Effector memory CD8-positive, alpha-beta T cell (primary cell): ENCODE results near the gene PFN1.
A peak's percentile ranks its signal among the peaks of the same experiment; 100 is the strongest.
"Not testable (repeated sequence)": the region's sequence is repeated elsewhere in the genome, so short reads cannot be mapped to it uniquely, and the experiment has no call there.

ENCODE experiments used
- ATAC-seq: fragments of 150-1000 bp; cut with Tn5 transposase; replicated peaks from 2 replicates; pipeline ENCODE4 v1.10.0; 2021; ENCODE audit warnings: mild to moderate bottlenecking, moderate library complexity
- DNase-seq, 3 experiments: peaks; one replicate each; pipeline ENCODE4 v3.0.0; 2021
- H3K27ac Mint-ChIP-seq, 2 donors: one replicate each; pipeline ENCODE4 v1.8.0; 2022; ENCODE audit warnings: mild to moderate bottlenecking in 2 of 2, mixed read lengths in 2 of 2, moderate library complexity in 2 of 2
- H3K27me3 Mint-ChIP-seq, 2 donors: one replicate each; pipeline ENCODE4 v1.8.0; 2022; ENCODE audit warnings: mixed read lengths in 2 of 2
- H3K36me3 Mint-ChIP-seq: one replicate; pipeline ENCODE4 v1.8.0; 2022; ENCODE audit warnings: mild to moderate bottlenecking, moderate library complexity, mixed read lengths; ENCODE audit not compliant: insufficient read depth
- H3K4me1 Mint-ChIP-seq, 2 donors: one replicate each; pipeline ENCODE4 v1.8.0; 2022; ENCODE audit warnings: low read depth in 2 of 2, mixed read lengths in 2 of 2
- H3K4me3 Mint-ChIP-seq, 2 donors: one replicate each; pipeline ENCODE4 v1.8.0; 2022; ENCODE audit warnings: mild to moderate bottlenecking in 2 of 2, mixed read lengths in 2 of 2, moderate library complexity in 2 of 2
- H3K9me3 Mint-ChIP-seq, 2 donors: one replicate each; pipeline ENCODE4 v1.8.0; 2022; ENCODE audit warnings: mixed read lengths in 2 of 2

Gene PFN1

GRCh38 chr17:4914551-4914950 is 33.8 kb downstream of the PFN1 start:
- not testable (repeated sequence) for H3K36me3 Mint-ChIP-seq, H3K27ac Mint-ChIP-seq, H3K9me3 Mint-ChIP-seq, H3K4me3 Mint-ChIP-seq, DNase-seq, ATAC-seq, H3K4me1 Mint-ChIP-seq, H3K27me3 Mint-ChIP-seq

DNA sequence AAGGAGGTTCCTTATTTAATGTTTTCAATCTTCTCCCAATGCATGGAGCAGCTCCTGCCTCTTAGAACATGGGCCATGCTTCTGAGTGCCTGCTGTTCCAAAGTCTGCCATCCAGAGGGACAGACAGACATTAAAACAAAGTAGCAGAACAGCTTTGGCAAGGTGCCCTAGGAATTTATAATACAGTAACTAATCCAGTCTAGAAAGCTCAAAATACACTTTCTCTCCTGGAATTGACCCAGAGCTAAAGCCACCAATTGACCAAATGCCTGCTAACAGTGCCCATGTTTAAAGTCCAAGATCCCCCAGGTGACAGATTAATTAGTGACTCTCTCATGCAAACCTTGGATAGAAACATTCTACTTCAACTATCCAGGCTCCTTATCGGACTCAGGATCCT is 34.3 kb downstream of the PFN1 start:
- Mint-ChIP-seq H3K27ac (no peak overlapping the region), H3K9me3 (no peaks in the 10 kb centered on the region), H3K27me3 (peaks cover 0 to 5% of the 10 kb centered on the region in 2 donors), H3K36me3 (peaks cover 8% of the 10 kb centered on the region), H3K4me1 (no peaks in the 10 kb centered on the region), H3K4me3 (no peak overlapping the region)
- no peak for ATAC-seq
- no peak for DNase-seq

DNA sequence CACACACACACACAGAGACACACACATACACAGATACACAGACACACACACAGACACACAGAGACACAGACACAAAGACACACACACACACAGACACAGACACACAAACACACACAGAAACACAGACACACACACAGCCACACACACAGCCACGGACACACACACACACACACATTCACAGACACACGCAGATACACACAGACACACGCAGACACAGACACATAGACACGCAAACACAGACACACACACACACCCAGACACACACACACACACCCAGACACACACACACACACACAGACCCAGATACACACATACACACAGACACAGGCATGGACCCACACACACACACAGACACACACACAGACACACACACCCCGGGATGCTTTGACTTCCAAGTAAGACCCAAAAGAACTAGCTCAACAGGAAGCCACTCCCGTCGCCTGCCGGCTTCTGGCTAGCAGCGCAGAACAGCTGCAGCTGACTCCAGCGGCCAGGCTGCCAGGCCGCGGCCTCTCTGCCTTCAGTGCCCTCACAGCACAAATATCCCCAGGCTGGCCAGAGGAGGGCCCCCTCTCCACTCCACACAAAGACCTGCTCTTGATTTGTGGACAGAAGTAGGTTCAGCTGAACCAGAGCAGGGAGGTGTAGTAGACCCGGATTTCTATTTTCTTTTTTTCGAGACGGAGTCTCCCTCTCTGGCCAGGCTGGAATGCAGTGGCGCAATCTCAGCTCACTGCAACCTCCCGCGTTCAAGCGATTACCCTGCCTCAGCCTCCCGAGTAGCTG is 39.4 kb downstream of the PFN1 start:
- Mint-ChIP-seq H3K27ac (no peak overlapping the region), H3K4me3 (no peak overlapping the region), H3K9me3 (no peaks in the 10 kb centered on the region), H3K36me3 (peaks cover 8% of the 10 kb centered on the region), H3K27me3 (peaks cover 0 to 10% of the 10 kb centered on the region in 2 donors), H3K4me1 (no peaks in the 10 kb centered on the region)
- ATAC-seq = peak; percentile 98
- DNase-seq = peak; percentile 62 to 64 (median 64)

DNA sequence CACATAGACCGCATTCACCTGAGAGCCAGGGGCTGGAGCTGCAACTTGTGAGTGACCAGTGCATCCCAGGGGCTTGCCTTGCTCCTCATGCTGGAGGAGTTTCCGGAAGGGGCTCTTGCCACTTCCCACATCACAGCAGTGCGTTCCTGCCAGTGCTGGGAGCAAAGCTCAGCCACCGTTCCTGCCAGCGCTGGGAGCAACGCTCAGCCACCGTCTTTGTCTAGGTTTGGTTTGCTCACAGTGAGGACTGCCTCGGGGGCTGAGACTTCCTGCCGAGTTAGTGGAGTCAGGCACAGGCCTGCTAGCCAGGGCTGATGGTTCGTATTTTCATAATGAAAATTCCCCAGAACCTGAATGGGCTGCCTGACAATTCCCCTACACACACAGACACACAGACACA is 40.0 kb downstream of the PFN1 start:
- Mint-ChIP-seq H3K4me3 (no peak overlapping the region), H3K36me3 (peaks cover 14% of the 10 kb centered on the region), H3K27ac (no peak overlapping the region), H3K9me3 (no peaks in the 10 kb centered on the region), H3K27me3 (peaks cover 0 to 10% of the 10 kb centered on the region in 2 donors), H3K4me1 (peaks cover 5% of the 10 kb centered on the region in 2 donors)
- DNase-seq = no peak
- ATAC-seq = no peak

DNA sequence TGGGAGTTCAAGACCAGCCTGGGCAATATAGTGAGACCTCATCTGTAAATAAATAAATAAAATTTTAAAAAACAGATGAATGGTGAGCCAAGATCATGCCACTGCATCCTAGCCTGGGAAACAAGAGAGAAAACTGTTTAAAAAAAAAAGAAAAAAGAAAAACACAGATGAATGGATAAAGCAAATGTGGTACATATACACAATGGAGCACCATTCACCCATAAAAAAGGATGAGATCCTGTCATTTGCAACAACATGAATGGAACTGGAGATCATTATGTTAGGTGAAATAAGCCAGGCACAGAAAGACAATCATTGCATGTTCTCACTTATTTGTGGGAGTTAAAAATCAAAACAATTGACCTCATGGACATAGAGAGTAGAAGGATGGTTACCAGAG is 41.7 kb downstream of the PFN1 start:
- not testable (repeated sequence) for H3K27me3 Mint-ChIP-seq, H3K27ac Mint-ChIP-seq, H3K4me3 Mint-ChIP-seq, ATAC-seq, H3K9me3 Mint-ChIP-seq, DNase-seq
- H3K4me1 Mint-ChIP-seq = peaks cover 17 to 18% of the 10 kb centered on the region in 2 donors
- peaks cover 31% of the 10 kb centered on the region for H3K36me3 Mint-ChIP-seq

DNA sequence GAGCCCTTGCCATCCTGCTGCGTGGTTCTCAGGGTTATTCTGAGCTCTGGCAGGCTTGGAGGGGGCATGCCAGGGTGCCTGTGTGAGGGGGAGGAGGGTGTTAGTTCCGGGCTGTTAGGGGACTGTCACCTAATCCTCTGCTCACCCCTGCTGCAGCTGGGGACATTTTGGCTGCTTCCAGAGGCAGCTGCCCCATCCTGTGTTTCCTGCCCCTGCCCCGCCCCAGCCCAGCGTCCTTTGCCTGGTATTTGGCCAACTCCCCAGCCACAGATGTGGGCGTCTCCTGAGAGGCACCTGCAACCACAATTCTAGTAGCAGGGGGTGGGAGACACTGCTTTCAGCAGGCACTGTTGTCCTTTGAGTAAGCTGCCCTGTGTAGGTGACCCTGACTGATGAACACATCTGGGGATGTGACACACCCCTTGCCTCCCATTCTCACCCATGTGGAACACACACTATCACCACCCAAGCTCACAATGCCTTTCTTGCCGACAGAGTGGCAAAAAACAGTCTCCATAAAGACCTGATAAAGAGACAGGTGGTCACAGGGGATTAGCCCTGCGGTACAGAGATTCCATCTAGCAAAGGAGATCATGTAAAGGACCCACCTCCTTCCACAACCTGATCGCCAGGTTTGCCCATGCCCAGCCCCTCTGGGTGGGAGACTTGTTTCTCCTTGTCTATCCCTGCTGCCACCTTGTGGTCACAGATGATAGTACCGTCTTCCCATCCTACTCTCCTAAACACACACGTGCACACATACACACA is 45.1 kb downstream of the PFN1 start, which contains the start of gene CHRNE:
Gene CHRNE, minus strand, starts transcription at position 48 of the 768 bp plus-strand sequence. Its CDS starts 35 bp downstream, at position 13.
- H3K4me3 Mint-ChIP-seq = peak within 1 kb of the TSS; percentile 80 to 84
- H3K27ac Mint-ChIP-seq = peak within 1 kb of the TSS; percentile 87 to 91

DNA sequence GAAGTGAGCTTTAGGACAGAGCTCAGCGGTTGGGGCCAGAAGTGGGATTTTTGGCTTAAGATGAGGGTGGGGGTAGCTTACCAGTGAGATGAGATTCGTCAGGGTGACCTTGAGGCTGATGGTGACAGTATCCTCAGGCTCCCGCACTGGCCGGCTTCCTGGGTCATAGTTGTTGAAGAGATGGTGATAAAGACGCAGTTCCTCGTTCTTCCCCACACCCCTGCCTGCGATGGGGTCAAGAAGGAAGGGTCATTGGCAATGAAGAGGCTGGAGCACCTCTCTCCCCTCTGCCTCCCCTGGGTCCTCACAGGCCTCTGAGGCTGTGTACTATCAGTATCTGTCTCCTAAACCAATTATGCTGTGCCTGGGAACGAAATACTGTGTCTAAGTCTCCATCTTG is 45.8 kb downstream of the PFN1 start:
- no peaks in the 10 kb centered on the region for H3K9me3 Mint-ChIP-seq
- no peak for ATAC-seq
- H3K36me3 Mint-ChIP-seq = peaks cover 49% of the 10 kb centered on the region
- peaks cover 0 to 4% of the 10 kb centered on the region in 2 donors for H3K27me3 Mint-ChIP-seq
- no peak for DNase-seq
- H3K4me1 Mint-ChIP-seq = peaks cover 37% of the 10 kb centered on the region in 2 donors
- H3K4me3 Mint-ChIP-seq = peak overlapping the region; percentile 80 to 84
- peak overlapping the region; percentile 87 to 91 for H3K27ac Mint-ChIP-seq

More for the DNA sequence above, 45.1 kb downstream of the PFN1 start, which contains the start of gene CHRNE:
- ATAC-seq (peak; percentile 59), DNase-seq (peak; percentile 65 to 75 (median 66))
- Mint-ChIP-seq H3K9me3 (no peaks in the 10 kb centered on the region), H3K27me3 (peaks cover 0 to 4% of the 10 kb centered on the region in 2 donors), H3K36me3 (peaks cover 49% of the 10 kb centered on the region), H3K4me1 (peaks cover 35 to 36% of the 10 kb centered on the region in 2 donors)

DNA sequence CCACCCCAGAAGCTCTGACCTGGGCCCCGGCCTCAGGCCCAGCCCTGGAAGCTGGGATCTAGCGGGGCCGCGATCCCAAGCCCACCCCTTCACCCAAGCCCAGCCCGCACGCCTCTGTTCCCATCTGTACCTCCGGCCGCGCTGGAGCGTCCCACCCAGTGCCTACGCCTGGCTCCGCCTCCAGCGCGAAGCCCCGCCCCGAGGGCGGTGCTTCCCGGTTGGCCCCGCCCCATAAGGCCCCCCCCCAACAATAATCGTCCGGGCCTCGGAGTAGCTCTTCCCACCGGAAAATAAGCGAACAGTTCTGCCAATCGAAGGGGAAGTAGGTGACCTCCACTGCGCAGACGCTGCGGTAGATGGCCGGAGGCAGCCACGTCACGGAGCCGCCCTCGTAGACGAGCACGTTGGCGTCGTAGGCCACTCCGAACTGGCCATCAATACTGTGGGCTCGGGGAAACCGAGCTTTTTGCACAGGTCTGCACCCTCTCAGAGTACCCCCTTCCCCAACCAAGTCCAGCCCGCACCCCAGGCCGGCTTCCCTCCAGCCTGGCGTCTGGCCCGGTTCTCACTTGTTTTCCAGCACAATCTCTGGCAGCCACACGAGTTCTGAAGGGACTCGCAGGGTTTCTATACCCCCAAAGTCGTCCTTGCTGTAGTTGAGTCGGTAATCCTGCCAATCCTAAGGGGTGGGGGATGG is 46.5 kb downstream of the PFN1 start:
- ATAC-seq (no peak), DNase-seq (no peak)
- H3K9me3 Mint-ChIP-seq = no peaks in the 10 kb centered on the region

DNA sequence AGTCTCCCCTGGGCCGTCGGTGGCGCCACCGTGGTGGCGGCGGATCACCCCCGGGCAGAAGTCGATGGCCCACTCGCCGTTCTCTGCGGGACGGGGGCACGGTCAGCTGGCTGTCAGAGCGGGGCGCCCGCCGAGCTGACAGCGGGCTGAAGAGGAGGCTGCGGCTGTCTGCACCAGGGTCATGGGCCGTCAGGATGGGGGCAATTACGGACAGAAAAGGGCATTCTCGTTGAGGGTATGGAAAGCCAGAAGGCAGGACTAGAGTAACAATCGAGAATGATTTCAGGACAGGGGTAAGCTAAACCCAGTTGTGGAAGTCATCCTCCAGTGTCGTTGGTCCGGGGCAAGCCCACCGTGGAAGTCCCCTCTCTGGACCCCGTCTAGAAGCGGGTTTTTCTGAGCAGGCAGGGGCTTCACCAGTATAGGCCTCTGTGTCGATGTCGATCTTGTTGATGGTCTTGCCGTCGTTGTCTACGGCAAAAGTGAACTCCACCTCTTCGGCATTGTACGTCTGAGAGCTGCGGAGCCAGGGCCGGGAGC is 47.2 kb downstream of the PFN1 start:
- H3K4me1 Mint-ChIP-seq = peaks cover 37% of the 10 kb centered on the region in 2 donors
- no peak for ATAC-seq
- peak overlapping the region; percentile 91 to 93 for H3K27ac Mint-ChIP-seq

More for the DNA sequence above, 46.5 kb downstream of the PFN1 start:
- peaks cover 0 to 4% of the 10 kb centered on the region in 2 donors for H3K27me3 Mint-ChIP-seq
- peaks cover 49% of the 10 kb centered on the region for H3K36me3 Mint-ChIP-seq
- peak overlapping the region; percentile 80 to 86 for H3K4me3 Mint-ChIP-seq
- peak overlapping the region; percentile 91 to 93 for H3K27ac Mint-ChIP-seq
- peaks cover 37% of the 10 kb centered on the region in 2 donors for H3K4me1 Mint-ChIP-seq

GRCh38 chr17:4900231-4901107 is 47.9 kb downstream of the PFN1 start:
- H3K27ac Mint-ChIP-seq = peak overlapping the region; percentile 91 to 93
- ATAC-seq (peak; percentile 41), DNase-seq (peak; percentile 58 to 69 (median 68))

More for the DNA sequence above, 47.2 kb downstream of the PFN1 start:
- DNase-seq = no peak
- peak overlapping the region; percentile 85 to 86 for H3K4me3 Mint-ChIP-seq
- H3K27me3 Mint-ChIP-seq = peaks cover 0 to 4% of the 10 kb centered on the region in 2 donors
- H3K36me3 Mint-ChIP-seq = peaks cover 50% of the 10 kb centered on the region
- H3K9me3 Mint-ChIP-seq = no peaks in the 10 kb centered on the region

GRCh38 chr17:4899341-4900230 is 48.7 kb downstream of the PFN1 start, which contains the start of gene C17orf107:
Gene C17orf107 (plus strand): TSS chr17:4899536. CDS start chr17:4899763, 227 bp downstream.
- Mint-ChIP-seq H3K27ac (peak within 1 kb of the TSS; percentile 91 to 93), H3K36me3 (peaks cover 63% of the 10 kb centered on the region), H3K27me3 (no peaks in the 10 kb centered on the region), H3K4me1 (peaks cover 37% of the 10 kb centered on the region in 2 donors), H3K4me3 (peak within 1 kb of the TSS; percentile 85 to 86), H3K9me3 (no peaks in the 10 kb centered on the region)
- DNase-seq = peak; percentile 95 to 97 (median 97)
- ATAC-seq = peak; percentile 71

More at GRCh38 chr17:4900231-4901107, 47.9 kb downstream of the PFN1 start:
- Mint-ChIP-seq H3K9me3 (no peaks in the 10 kb centered on the region), H3K27me3 (no peaks in the 10 kb centered on the region), H3K4me3 (peak overlapping the region; percentile 85 to 86), H3K4me1 (peaks cover 37% of the 10 kb centered on the region in 2 donors), H3K36me3 (peaks cover 56% of the 10 kb centered on the region)
